Progenitor cell of endocrine pancreas (in vitro differentiated cells): Measurements from ENCODE around the gene DOCK2. TPM values are rescaled to one million over a fixed set of nuclear protein-coding genes. Genes with fewer than 3 reads are reported as not detected.

Experiments
- DNase-seq: peaks from one replicate; pipeline ENCODE4 v3.0.0; 2021; ENCODE audit warnings: low spot score; ENCODE audit not compliant: unreplicated experiment
- H3K27ac Mint-ChIP-seq: 2 replicates; pipeline ENCODE4 v1.8.0; 2021; ENCODE audit warnings: mild to moderate bottlenecking, moderate library complexity, mixed read lengths
- H3K27me3 Mint-ChIP-seq: 2 replicates; pipeline ENCODE4 v1.8.0; 2021; ENCODE audit warnings: mixed read lengths
- H3K36me3 Mint-ChIP-seq: 2 replicates; pipeline ENCODE4 v1.8.0; 2022; ENCODE audit warnings: mixed read lengths; ENCODE audit not compliant: insufficient read depth
- H3K4me1 Mint-ChIP-seq: 2 replicates; pipeline ENCODE4 v1.8.0; 2021; ENCODE audit warnings: low read depth, mixed read lengths
- H3K4me3 Mint-ChIP-seq: 2 replicates; pipeline ENCODE4 v1.8.0; 2021; ENCODE audit warnings: low read depth, mild to moderate bottlenecking, moderate library complexity, mixed read lengths
- H3K9me3 Mint-ChIP-seq: 2 replicates; pipeline ENCODE4 v1.8.0; 2021; ENCODE audit warnings: low read depth, mixed read lengths
- CTCF ChIP-seq: fragments of 200-600 bp; sonication (generic); IDR thresholded peaks from one replicate; pipeline ENCODE4 v1.5.0; 2021; ENCODE audit warnings: antibody characterized with exemption, mild to moderate bottlenecking; ENCODE audit not compliant: unreplicated experiment
- long read RNA-seq: library from polyadenylated mRNA; unstranded; transcript quantifications from one replicate; pipeline ENCODE4 v2.0.0, GENCODE V29; 2020
- total RNA-seq: library from RNA; stranded (reverse); gene quantifications from 2 replicates; pipeline ENCODE4 v1.2.1, GENCODE V29; 2021

The DOCK2 gene
- 0.78 TPM in 1 of 2 replicates, not detected in the other for total RNA-seq
- long read RNA-seq, partial matches to known transcripts: 0 of 1 reads
- long read RNA-seq, other reads (novel, unspliced or antisense): 1 of 1 reads

GRCh38 chr5:169637085-169637548, at the start of gene DOCK2:
Gene DOCK2 (plus strand): TSS chr5:169637275. CDS start chr5:169637327, 52 bp downstream.
- no peaks in the 10 kb centered on the region for H3K36me3 Mint-ChIP-seq
- peaks cover 44% of the 10 kb centered on the region for H3K27me3 Mint-ChIP-seq
- TF ChIP-seq CTCF: no peak
- DNase-seq: no peak
- H3K4me1 Mint-ChIP-seq: peaks cover 7% of the 10 kb centered on the region
- peaks cover 11% of the 10 kb centered on the region for H3K9me3 Mint-ChIP-seq
- H3K27ac Mint-ChIP-seq: no peak within 1 kb of the TSS
- peak within 1 kb of the TSS; percentile 33 for H3K4me3 Mint-ChIP-seq

GRCh38 chr5:169590602-169591001, 46.5 kb upstream of the DOCK2 start:
- Mint-ChIP-seq H3K4me1 (peaks cover 13% of the 10 kb centered on the region), H3K27ac (no peak overlapping the region), H3K36me3 (peaks cover 31% of the 10 kb centered on the region), H3K27me3 (no peaks in the 10 kb centered on the region), H3K9me3 (no peaks in the 10 kb centered on the region), H3K4me3 (no peak overlapping the region)
- no peak for DNase-seq
- TF ChIP-seq CTCF: no peak

GRCh38 chr5:169591636-169592035, 45.4 kb upstream of the DOCK2 start:
- Mint-ChIP-seq H3K27ac (no peak overlapping the region), H3K4me1 (peaks cover 3% of the 10 kb centered on the region), H3K36me3 (peaks cover 32% of the 10 kb centered on the region), H3K9me3 (no peaks in the 10 kb centered on the region), H3K27me3 (no peaks in the 10 kb centered on the region), H3K4me3 (no peak overlapping the region)
- DNase-seq: no peak
- no peak for TF ChIP-seq CTCF

GRCh38 chr5:169592937-169593650, 44.0 kb upstream of the DOCK2 start:
- H3K27me3 Mint-ChIP-seq: no peaks in the 10 kb centered on the region
- H3K4me3 Mint-ChIP-seq: no peak overlapping the region
- DNase-seq: no peak
- peaks cover 41% of the 10 kb centered on the region for H3K36me3 Mint-ChIP-seq
- TF ChIP-seq CTCF: no peak
- peaks cover 5% of the 10 kb centered on the region for H3K4me1 Mint-ChIP-seq
- H3K9me3 Mint-ChIP-seq: no peaks in the 10 kb centered on the region
- H3K27ac Mint-ChIP-seq: no peak overlapping the region

GRCh38 chr5:169595172-169595820, 41.8 kb upstream of the DOCK2 start:
- H3K36me3 Mint-ChIP-seq: peaks cover 43% of the 10 kb centered on the region
- no peak for DNase-seq
- no peak overlapping the region for H3K27ac Mint-ChIP-seq
- peaks cover 6% of the 10 kb centered on the region for H3K4me1 Mint-ChIP-seq
- no peak overlapping the region for H3K4me3 Mint-ChIP-seq
- no peaks in the 10 kb centered on the region for H3K27me3 Mint-ChIP-seq
- TF ChIP-seq CTCF: no peak
- H3K9me3 Mint-ChIP-seq: no peaks in the 10 kb centered on the region
